ENCODE measurements around the gene PIK3CD.

Gene PIK3CD

DNA sequence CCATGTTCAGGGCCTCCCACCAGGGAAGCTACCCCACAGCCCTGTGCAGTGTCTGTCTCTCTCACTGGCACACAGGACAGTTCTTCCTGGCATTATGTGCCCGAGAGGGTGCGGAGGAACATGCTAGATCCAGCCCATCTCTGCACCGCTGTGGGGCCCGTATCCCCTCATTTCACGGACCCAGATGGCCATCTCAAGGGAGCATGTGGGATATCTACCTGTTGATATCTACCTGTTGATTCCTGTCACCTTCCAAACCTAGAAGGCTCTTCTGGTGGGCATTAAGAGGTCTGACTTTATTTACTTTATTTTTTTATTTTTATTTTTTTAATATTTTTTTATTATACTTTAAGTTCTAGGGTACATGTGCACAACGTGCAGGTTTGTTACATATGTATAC lies 11.7 kb downstream of the PIK3CD start:
- Histone ChIP-seq H3K9me3 (ENCODE audit: severe bottlenecking) (no peaks in the 10 kb centered on the region), H3K27ac (no peak overlapping the region), H3K36me3 (no peaks in the 10 kb centered on the region), H3K4me3 (ENCODE audit: low read depth, low read length) (no peak overlapping the region), H3K27me3 (ENCODE audit: insufficient read depth, low read depth, severe bottlenecking) (no peaks in the 10 kb centered on the region)
- DNase-seq, result no peak
- TF ChIP-seq, protein P1, sequence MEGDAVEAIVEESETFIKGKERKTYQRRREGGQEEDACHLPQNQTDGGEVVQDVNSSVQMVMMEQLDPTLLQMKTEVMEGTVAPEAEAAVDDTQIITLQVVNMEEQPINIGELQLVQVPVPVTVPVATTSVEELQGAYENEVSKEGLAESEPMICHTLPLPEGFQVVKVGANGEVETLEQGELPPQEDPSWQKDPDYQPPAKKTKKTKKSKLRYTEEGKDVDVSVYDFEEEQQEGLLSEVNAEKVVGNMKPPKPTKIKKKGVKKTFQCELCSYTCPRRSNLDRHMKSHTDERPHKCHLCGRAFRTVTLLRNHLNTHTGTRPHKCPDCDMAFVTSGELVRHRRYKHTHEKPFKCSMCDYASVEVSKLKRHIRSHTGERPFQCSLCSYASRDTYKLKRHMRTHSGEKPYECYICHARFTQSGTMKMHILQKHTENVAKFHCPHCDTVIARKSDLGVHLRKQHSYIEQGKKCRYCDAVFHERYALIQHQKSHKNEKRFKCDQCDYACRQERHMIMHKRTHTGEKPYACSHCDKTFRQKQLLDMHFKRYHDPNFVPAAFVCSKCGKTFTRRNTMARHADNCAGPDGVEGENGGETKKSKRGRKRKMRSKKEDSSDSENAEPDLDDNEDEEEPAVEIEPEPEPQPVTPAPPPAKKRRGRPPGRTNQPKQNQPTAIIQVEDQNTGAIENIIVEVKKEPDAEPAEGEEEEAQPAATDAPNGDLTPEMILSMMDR (IDR thresholded peaks at IDR 0.05; ENCODE audit: low read depth, low read length), result no peak

DNA sequence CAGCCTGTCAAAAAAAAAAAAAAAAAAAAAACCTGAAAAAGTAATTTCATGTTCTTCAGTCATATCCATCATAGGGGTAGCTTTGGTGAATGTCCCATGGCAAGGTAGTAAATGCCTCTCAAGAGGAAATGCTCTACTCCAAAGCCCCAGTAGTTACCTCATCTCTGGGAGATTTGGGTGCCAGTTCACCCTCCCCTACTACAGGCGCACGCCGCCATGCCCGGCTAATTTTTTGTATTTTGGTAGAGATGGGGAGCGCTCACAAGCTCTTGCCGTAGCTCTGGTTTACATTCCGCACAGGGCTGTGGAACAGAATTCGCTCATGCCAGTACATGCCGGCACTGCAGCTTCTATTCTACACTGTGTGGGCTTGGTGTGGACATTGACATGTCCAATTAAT lies 13.7 kb downstream of the PIK3CD start:
- TF ChIP-seq, protein P1 (IDR thresholded peaks at IDR 0.05; ENCODE audit: low read depth, low read length), result no peak

DNA sequence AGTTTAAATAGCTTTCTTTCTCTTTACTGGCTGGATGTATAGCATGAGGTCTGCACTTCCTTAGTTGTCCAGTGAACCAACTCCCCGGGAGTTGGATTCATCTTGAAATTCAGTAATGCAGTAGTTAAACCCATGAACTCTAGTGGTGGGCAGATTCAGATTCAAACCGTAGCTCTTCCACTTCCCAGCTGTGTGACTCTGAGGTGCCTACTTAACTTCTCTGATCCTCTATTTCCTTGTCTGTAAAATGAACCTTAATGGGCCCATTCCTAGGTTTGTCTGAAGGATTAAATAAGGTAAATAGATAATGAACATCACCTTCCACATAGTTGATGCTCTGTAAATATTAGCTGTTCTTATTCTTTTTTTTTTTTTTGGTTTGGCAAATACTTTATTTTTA lies 16.5 kb downstream of the PIK3CD start:
- no peaks in the 10 kb centered on the region for H3K9me3 ChIP-seq (ENCODE audit: severe bottlenecking)
- H3K4me3 ChIP-seq (ENCODE audit: low read depth, low read length), result no peak overlapping the region
- no peaks in the 10 kb centered on the region for H3K27me3 ChIP-seq (ENCODE audit: insufficient read depth, low read depth, severe bottlenecking)
- H3K36me3 ChIP-seq, result no peaks in the 10 kb centered on the region
- TF ChIP-seq, protein P1 (IDR thresholded peaks at IDR 0.05; ENCODE audit: low read depth, low read length), result no peak
- DNase-seq, result no peak
- no peak overlapping the region for H3K27ac ChIP-seq

More for the DNA sequence above, 13.7 kb downstream of the PIK3CD start:
- DNase-seq, result no peak
- H3K27ac ChIP-seq, result no peak overlapping the region
- H3K36me3 ChIP-seq, result no peaks in the 10 kb centered on the region
- no peak overlapping the region for H3K4me3 ChIP-seq (ENCODE audit: low read depth, low read length)
- H3K27me3 ChIP-seq (ENCODE audit: insufficient read depth, low read depth, severe bottlenecking), result no peaks in the 10 kb centered on the region
- H3K9me3 ChIP-seq (ENCODE audit: severe bottlenecking), result no peaks in the 10 kb centered on the region

DNA sequence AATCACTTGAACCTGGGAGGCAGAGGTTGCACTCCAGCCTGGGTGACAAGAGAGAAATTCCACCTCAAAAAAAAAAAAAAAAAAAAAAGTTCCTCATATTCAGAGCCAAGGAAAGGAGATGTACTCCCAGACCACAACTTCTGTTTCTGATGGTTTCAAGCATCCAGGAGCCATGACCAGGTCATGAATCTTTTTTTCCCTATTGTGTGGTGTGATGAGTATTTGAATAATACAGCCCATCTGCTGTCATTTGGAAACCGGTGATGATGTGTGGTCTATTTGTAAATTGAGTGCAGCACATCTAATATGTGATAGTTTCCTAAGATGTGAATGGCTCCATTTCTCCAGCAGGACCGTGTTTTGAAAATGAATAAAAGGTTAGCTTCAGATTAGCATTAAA lies 18.6 kb downstream of the PIK3CD start:
- H3K27me3 ChIP-seq (ENCODE audit: insufficient read depth, low read depth, severe bottlenecking), result no peaks in the 10 kb centered on the region
- DNase-seq, result no peak
- no peak overlapping the region for H3K27ac ChIP-seq
- no peaks in the 10 kb centered on the region for H3K36me3 ChIP-seq
- TF ChIP-seq, protein P1 (IDR thresholded peaks at IDR 0.05; ENCODE audit: low read depth, low read length), result no peak
- H3K9me3 ChIP-seq (ENCODE audit: severe bottlenecking), result no peaks in the 10 kb centered on the region
- H3K4me3 ChIP-seq (ENCODE audit: low read depth, low read length), result no peak overlapping the region

DNA sequence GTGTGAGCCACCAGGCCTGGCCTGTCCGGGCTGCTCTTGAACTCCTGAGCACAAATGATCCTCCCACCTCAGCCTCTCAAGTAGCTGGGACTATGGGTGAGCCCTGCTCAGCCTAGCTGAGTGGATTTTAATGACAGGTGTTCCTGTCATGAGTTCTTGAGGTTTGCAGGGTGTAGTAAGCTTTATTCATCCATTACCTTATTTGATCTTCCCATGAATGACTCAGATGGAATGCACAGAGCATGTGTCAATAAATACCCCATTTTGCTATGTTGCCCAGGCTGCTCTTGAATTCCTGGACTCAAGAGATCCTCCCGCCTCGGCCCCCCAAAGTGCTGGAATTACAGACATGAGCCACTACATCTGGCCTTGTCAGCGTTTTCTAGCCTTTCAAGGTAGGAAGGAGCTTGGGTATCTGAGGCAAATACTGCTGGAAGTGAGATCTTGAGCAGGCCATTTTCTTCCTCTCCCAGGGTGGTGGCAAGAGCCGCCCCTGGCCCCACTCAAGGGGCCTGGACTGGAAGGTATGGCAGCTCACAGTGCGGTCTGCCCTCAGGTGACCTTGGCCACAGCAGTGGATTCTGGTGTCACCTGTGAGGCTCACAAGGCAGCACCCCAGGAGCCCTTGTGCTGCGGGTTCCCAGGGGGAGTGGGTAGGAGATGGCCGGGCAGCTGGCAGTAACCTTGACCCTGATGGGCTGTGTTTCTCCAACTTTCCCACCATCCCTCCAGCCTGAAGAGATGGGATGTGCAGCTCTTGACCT lies 20.0 kb downstream of the PIK3CD start:
- Histone ChIP-seq H3K9me3 (ENCODE audit: severe bottlenecking) (no peaks in the 10 kb centered on the region), H3K27ac (no peak overlapping the region), H3K4me3 (ENCODE audit: low read depth, low read length) (no peak overlapping the region), H3K27me3 (ENCODE audit: insufficient read depth, low read depth, severe bottlenecking) (no peaks in the 10 kb centered on the region), H3K36me3 (no peaks in the 10 kb centered on the region)
- peak; percentile 45 for DNase-seq
- TF ChIP-seq, protein P1 (IDR thresholded peaks at IDR 0.05; ENCODE audit: low read depth, low read length), result no peak

DNA sequence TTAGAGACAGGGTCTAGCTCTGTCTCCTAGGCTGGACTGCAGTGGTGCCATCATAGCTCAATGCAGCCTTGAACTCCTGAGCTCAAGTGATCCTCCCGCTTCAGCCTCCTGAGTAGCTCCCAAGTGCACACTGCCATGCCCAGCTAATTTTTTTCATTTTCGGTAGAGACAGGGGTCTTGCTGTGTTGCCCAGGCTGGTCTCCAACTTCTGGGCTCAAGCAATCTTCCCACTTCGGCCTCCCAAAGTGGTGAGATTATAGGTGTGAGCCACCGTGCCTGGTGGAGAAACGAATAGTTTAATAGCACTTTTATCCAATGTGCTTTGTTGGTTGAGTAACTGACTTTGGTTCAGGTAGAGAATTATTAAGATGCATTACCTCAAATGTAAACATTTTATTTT lies 20.9 kb downstream of the PIK3CD start:
- Histone ChIP-seq H3K36me3 (no peaks in the 10 kb centered on the region), H3K9me3 (ENCODE audit: severe bottlenecking) (no peaks in the 10 kb centered on the region), H3K27me3 (ENCODE audit: insufficient read depth, low read depth, severe bottlenecking) (no peaks in the 10 kb centered on the region), H3K27ac (no peak overlapping the region), H3K4me3 (ENCODE audit: low read depth, low read length) (no peak overlapping the region)
- DNase-seq, result no peak
- TF ChIP-seq, protein P1 (IDR thresholded peaks at IDR 0.05; ENCODE audit: low read depth, low read length), result no peak

Data from WERI-Rb-1 (cell line).